Tibial nerve (tissue), 4 donors: ENCODE measurements around the gene PPM1L. TPM values are rescaled to one million over a fixed set of nuclear protein-coding genes. Genes with fewer than 3 reads are reported as not detected.
"Not testable (repeated sequence)": the region's sequence is repeated elsewhere in the genome, so short reads cannot be mapped to it uniquely, and the experiment has no call there.

ENCODE experiments used
- DNase-seq, 2 donors: peaks; one replicate each; pipeline ENCODE4 v3.0.0-alpha.2; 2019; ENCODE audit warnings: low spot score in 2 of 2
- H3K27ac ChIP-seq, 4 donors: fragments of 200-600 bp; sonication (generic) in 3 of 4; one replicate each; pipeline ENCODE4 v1.5.1; 2017 to 2019; ENCODE audit warnings: mild to moderate bottlenecking in 1 of 4
- H3K27me3 ChIP-seq, 2 donors: fragments of 200-600 bp; sonication (generic) in 1 of 2; one replicate each; pipeline versions ENCODE4 v1.5.1 to v1.6.0; 2017 to 2019
- H3K36me3 ChIP-seq, 3 donors: fragments of 200-600 bp; sonication (generic); one replicate each; pipeline ENCODE4 v1.5.1; 2018 to 2019
- H3K4me1 ChIP-seq, 4 donors: fragments of 200-600 bp; sonication (generic) in 3 of 4; one replicate each; pipeline ENCODE4 v1.5.1; 2017 to 2019
- H3K4me3 ChIP-seq, 4 donors: fragments of 200-600 bp; sonication (generic) in 3 of 4; one replicate each; pipeline ENCODE4 v1.5.1; 2017 to 2019; ENCODE audit warnings: mild to moderate bottlenecking in 1 of 4, moderate library complexity in 1 of 4
- H3K9me3 ChIP-seq, 4 donors: fragments of 200-600 bp; sonication (generic) in 3 of 4; one replicate each; pipeline ENCODE4 v1.5.1; 2017 to 2019
- CTCF ChIP-seq, 5 experiments: fragments of 200-600 bp in 3 of 5; fragments of 450-650 bp in 2 of 5; sonication (generic) in 3 of 5; IDR thresholded peaks; one replicate each; pipeline ENCODE4 v1.5.1; 2016 to 2019; ENCODE audit warnings: antibody characterized with exemption in 5 of 5, mild to moderate bottlenecking in 3 of 5, moderate library complexity in 2 of 5
- EP300 ChIP-seq, 2 donors: sonication (generic); formaldehyde crosslinking; IDR thresholded peaks; one replicate each; pipeline ENCODE4 v1.6.1; 2017; ENCODE audit warnings: antibody characterized with exemption in 2 of 2, mild to moderate bottlenecking in 1 of 2
- POLR2A ChIP-seq, 2 donors: fragments of 450-650 bp; IDR thresholded peaks; one replicate each; pipeline ENCODE4 v1.6.1; 2017; ENCODE audit warnings: antibody characterized with exemption in 2 of 2, mild to moderate bottlenecking in 2 of 2, moderate library complexity in 2 of 2
- WGBS, 2 donors: methylation state at CpG; one replicate each; pipeline ENCODE4 v1.1.5; 2018; 5-methylcytosine and 5-hydroxymethylcytosine counted together
- total RNA-seq, 4 donors: library from RNA; depleted of rRNA; stranded (reverse); fragments of >200 nt; gene quantifications; one replicate each; pipeline ENCODE4 v1.1.0, GENCODE V29; 2016

Gene PPM1L
- total RNA-seq, 4 donors from 2014 or later, result 13.2 to 41.0 (median 24.3) TPM

- H3K4me1 ChIP-seq, result no peaks in the 10 kb centered on the region
- H3K4me3 ChIP-seq, result no peak overlapping the region
- no peaks in the 10 kb centered on the region for H3K27me3 ChIP-seq
- no peak overlapping the region for H3K27ac ChIP-seq
- 75 to 93% methylated on average over 6 of the region's 6 CpGs for WGBS, 2 donors
- H3K9me3 ChIP-seq, result peaks cover 0 to 16% (median 7%) of the 10 kb centered on the region in 4 donors
- DNase-seq, result no peak
- TF ChIP-seq EP300 (IDR thresholded peaks at IDR 0.05) (no peak), CTCF (IDR thresholded peaks at IDR 0.05) (no peak), POLR2A (IDR thresholded peaks at IDR 0.05) (no peak)
- H3K36me3 ChIP-seq, result no peaks in the 10 kb centered on the region
Measured at GRCh38 chr3:161026612-161027510, 270.8 kb downstream of the PPM1L start.

- 73 to 74% methylated on average over 5 of the region's 5 CpGs for WGBS, 2 donors
- Histone ChIP-seq H3K36me3 (no peaks in the 10 kb centered on the region), H3K4me1 (no peaks in the 10 kb centered on the region), H3K27me3 (no peaks in the 10 kb centered on the region), H3K9me3 (peaks cover 0 to 10% (median under 1%) of the 10 kb centered on the region in 4 donors), H3K27ac (no peak overlapping the region), H3K4me3 (no peak overlapping the region)
- TF ChIP-seq POLR2A (IDR thresholded peaks at IDR 0.05) (no peak), EP300 (IDR thresholded peaks at IDR 0.05) (no peak), CTCF (IDR thresholded peaks at IDR 0.05) (no peak)
- DNase-seq, result no peak
Measured at GRCh38 chr3:161028555-161029153, 272.6 kb downstream of the PPM1L start.

- no peaks in the 10 kb centered on the region for H3K4me1 ChIP-seq
Measured at GRCh38 chr3:161031134-161031533, 275.1 kb downstream of the PPM1L start.

GRCh38 chr3:161034913-161035550, 279.0 kb downstream of the PPM1L start:
- not testable (repeated sequence) for H3K36me3 ChIP-seq, DNase-seq, H3K4me1 ChIP-seq, H3K9me3 ChIP-seq, H3K27me3 ChIP-seq, H3K4me3 ChIP-seq
- WGBS, 2 donors, result 36 to 37% methylated on average over 5 of the region's 5 CpGs
- peak overlapping the region in 1 of 4 donors; percentile 25 for H3K27ac ChIP-seq

More at GRCh38 chr3:161031134-161031533, 275.1 kb downstream of the PPM1L start:
- Histone ChIP-seq H3K9me3 (peaks cover 0 to 7% (median 0%) of the 10 kb centered on the region in 4 donors), H3K4me3 (no peak overlapping the region), H3K27ac (no peak overlapping the region), H3K27me3 (no peaks in the 10 kb centered on the region), H3K36me3 (no peaks in the 10 kb centered on the region)
- no peak for DNase-seq
- 89 to 93% methylated on average over 1 of the region's 1 CpG for WGBS, 2 donors
- TF ChIP-seq EP300 (IDR thresholded peaks at IDR 0.05) (no peak), POLR2A (IDR thresholded peaks at IDR 0.05) (no peak), CTCF (IDR thresholded peaks at IDR 0.05) (no peak)

GRCh38 chr3:161035711-161036110, 279.7 kb downstream of the PPM1L start:
- Histone ChIP-seq H3K4me3 (no peak overlapping the region), H3K9me3 (peaks cover 0 to 7% (median 0%) of the 10 kb centered on the region in 4 donors), H3K4me1 (no peaks in the 10 kb centered on the region), H3K27me3 (no peaks in the 10 kb centered on the region), H3K27ac (peak overlapping the region in 1 of 4 donors; percentile 25), H3K36me3 (no peaks in the 10 kb centered on the region)
- no peak for DNase-seq
- 25 to 27% methylated on average over 2 of the region's 2 CpGs for WGBS, 2 donors
- peak in 1 of 2 donors; percentile 60 for TF ChIP-seq EP300 (IDR thresholded peaks at IDR 0.05)
- TF ChIP-seq POLR2A (IDR thresholded peaks at IDR 0.05), result no peak
- no peak for TF ChIP-seq CTCF (IDR thresholded peaks at IDR 0.05)
